ENCODE data around the gene CTDSP1.

The CTDSP1 gene

DNA sequence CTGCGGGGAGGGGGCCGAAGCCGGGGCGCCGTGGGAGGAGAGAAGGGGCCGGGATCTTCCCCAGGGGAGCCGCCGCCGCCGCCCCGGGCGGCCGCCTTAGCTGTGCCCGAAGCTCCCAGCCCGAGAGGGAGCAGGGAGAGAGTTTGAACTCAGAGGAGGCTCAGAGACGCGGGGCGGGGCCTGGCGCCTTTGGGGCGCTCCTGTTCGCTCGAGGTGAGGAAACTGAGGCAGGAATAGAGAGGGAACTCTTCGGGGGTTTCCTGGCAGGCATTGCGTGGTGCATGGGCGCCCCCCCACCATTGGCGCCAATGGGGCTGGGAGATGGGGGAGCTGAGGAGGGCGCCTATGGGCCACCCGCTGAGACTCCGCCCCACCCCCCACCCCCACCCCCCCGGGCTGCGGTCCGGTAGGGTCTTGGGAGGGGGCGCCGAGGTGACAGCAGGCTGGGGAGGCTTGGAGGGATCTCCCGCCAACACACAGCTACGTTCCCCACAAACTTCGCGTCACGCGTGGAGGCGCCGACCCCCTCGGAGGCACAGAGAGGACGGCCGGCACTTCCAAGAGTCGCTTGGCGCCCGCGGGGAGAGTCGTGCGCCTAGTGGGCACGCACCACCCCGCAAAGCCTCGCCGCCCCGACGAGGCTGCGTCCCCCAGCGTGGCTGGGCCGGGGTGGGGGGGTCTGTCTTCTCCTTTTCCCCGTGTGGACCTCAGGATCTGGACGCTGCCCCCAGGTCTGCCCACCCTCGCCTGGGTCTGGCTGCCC is 680 bp downstream of the CTDSP1 start:
- TF ChIP-seq POLR2A (IDR thresholded peaks at IDR 0.05; ENCODE audit: low read depth, low read length): peak; percentile 11; the same call in 1 of the 2 replicates
- FAIRE-seq (no peak), DNase-seq (ENCODE audit: insufficient read length, low spot score) (no peak)

DNA sequence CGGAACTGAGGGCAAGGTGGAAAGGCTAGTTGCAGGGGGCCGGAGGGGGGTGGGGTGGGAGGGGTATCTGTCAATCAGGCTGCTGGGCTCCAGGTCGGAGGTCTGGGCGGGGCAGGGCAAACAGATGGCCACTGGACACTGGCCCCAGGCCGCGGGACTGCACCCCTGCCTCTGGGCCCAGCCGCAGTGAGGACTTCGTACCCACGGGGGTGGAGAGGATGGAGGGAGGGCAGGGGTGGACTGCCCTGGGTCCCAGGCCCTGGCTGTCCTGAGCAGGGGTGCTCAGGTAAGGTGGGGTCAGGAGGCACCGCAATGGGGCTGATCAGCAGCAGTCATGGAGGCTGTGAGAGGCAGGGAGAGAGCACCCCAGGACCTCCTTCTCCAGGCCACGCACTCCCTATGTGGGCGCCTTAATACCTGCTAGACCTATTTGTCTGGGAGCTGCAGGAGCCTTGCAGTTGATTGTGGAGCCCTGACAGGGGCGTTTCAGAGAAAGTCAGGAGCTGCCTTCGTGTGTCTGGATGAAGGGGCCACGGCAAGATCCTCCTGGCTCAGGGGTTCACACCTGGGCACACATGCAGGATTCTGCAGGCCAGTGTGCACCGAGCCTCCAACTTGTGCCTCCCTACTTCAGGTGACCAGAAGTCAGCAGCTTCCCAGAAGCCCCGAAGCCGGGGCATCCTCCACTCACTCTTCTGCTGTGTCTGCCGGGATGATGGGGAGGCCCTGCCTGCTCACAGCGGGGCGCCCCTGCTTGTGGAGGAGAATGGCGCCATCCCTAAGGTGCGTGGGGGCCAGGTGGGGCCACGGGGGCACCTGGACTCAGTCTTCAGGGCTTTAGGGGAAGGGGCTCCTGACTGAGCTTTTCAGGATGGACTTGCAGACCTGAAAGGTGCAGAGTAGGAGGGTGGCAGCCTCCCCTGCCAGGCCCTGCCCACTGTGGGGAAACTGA is 1.5 kb downstream of the CTDSP1 start:
- TF ChIP-seq POLR2A (IDR thresholded peaks at IDR 0.05; ENCODE audit: low read depth, low read length): peak; percentile 3; the same call in 1 of the 2 replicates
- FAIRE-seq (no peak), DNase-seq (ENCODE audit: insufficient read length, low spot score) (no peak)

DNA sequence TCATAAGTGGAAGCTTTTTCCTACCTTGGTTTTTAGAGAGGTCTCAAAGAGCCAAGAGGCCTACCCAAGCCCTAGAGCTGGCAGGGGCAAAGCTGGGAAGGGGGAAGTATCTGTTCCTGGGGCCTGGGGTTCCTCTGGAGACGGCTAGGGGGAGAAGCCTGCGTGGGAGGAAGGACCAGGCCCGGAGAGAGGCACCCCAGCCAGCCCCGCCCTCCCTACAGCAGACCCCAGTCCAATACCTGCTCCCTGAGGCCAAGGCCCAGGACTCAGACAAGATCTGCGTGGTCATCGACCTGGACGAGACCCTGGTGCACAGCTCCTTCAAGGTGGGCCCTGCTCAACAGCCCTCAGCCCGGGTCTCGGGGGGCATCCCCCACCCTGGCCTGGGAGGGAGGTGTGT is 2.2 kb downstream of the CTDSP1 start:
- TF ChIP-seq POLR2A (IDR thresholded peaks at IDR 0.05; ENCODE audit: low read depth, low read length): no peak
- DNase-seq (ENCODE audit: insufficient read length, low spot score): no peak
- FAIRE-seq: no peak

DNA sequence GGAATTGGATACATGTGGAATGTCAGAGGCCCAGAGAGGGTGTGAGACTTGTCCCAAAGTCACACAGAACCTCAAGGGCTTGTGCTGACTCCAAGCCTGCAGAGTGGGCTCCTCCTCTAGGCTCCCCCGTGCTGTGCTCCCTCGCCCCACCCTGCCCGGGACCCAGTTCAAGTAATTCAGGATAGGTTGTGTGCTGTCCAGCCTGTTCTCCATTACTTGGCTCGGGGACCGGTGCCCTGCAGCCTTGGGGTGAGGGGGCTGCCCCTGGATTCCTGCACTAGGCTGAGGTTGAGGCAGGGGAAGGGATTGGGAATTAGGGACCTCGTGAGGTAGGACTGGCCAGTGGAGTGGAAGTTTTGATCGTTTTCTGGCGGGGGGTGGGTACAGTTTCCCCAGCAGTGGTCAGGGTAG is 2.8 kb downstream of the CTDSP1 start:
- no peak for DNase-seq (ENCODE audit: insufficient read length, low spot score)
- TF ChIP-seq POLR2A (IDR thresholded peaks at IDR 0.05; ENCODE audit: low read depth, low read length): no peak
- FAIRE-seq: no peak

DNA sequence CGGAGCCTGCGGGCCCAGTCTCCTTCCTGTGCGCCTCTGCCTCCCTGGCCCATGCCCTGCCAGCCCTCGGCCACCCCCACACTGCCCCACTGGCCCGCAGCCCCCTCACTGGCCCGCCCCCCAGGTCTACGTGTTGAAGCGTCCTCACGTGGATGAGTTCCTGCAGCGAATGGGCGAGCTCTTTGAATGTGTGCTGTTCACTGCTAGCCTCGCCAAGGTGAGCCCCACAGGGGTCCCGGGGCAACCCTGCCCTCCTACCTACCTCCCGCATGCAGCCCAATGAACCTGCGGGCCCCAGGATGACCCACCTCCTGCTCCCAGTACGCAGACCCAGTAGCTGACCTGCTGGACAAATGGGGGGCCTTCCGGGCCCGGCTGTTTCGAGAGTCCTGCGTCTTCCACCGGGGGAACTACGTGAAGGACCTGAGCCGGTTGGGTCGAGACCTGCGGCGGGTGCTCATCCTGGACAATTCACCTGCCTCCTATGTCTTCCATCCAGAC is 3.3 kb downstream of the CTDSP1 start:
- FAIRE-seq (no peak), DNase-seq (ENCODE audit: insufficient read length, low spot score) (no peak)
- no peak for TF ChIP-seq POLR2A (IDR thresholded peaks at IDR 0.05; ENCODE audit: low read depth, low read length)

DNA sequence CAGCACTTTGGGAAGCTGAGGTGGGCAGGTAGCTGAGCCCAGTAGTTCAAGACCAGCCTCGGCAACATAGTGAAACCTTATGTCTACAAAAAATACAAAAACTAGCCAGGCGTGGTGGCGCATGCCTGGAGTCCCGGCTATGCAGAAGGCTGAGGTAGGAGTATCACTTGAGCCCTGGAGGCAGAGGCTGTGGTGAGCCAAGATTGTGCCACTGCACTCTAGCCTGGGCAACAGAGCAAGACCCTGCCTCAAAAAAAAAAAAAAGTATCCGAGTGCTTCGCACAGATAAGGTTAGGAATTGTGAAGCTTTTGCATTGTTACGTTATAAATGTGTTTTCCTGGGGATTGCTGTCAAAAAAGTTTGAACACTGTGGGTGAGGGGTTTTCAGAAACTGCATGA is 4.1 kb downstream of the CTDSP1 start:
- no peak for FAIRE-seq
- TF ChIP-seq POLR2A (IDR thresholded peaks at IDR 0.05; ENCODE audit: low read depth, low read length): no peak
- no peak for DNase-seq (ENCODE audit: insufficient read length, low spot score)

DNA sequence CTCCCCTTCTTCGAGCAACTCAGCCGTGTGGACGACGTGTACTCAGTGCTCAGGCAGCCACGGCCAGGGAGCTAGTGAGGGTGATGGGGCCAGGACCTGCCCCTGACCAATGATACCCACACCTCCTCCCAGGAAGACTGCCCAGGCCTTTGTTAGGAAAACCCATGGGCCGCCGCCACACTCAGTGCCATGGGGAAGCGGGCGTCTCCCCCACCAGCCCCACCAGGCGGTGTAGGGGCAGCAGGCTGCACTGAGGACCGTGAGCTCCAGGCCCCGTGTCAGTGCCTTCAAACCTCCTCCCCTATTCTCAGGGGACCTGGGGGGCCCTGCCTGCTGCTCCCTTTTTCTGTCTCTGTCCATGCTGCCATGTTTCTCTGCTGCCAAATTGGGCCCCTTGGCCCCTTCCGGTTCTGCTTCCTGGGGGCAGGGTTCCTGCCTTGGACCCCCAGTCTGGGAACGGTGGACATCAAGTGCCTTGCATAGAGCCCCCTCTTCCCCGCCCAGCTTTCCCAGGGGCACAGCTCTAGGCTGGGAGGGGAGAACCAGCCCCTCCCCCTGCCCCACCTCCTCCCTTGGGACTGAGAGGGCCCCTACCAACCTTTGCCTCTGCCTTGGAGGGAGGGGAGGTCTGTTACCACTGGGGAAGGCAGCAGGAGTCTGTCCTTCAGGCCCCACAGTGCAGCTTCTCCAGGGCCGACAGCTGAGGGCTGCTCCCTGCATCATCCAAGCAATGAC is 4.8 kb downstream of the CTDSP1 start:
- FAIRE-seq: no peak
- TF ChIP-seq POLR2A (IDR thresholded peaks at IDR 0.05; ENCODE audit: low read depth, low read length): no peak
- DNase-seq (ENCODE audit: insufficient read length, low spot score): no peak

DNA sequence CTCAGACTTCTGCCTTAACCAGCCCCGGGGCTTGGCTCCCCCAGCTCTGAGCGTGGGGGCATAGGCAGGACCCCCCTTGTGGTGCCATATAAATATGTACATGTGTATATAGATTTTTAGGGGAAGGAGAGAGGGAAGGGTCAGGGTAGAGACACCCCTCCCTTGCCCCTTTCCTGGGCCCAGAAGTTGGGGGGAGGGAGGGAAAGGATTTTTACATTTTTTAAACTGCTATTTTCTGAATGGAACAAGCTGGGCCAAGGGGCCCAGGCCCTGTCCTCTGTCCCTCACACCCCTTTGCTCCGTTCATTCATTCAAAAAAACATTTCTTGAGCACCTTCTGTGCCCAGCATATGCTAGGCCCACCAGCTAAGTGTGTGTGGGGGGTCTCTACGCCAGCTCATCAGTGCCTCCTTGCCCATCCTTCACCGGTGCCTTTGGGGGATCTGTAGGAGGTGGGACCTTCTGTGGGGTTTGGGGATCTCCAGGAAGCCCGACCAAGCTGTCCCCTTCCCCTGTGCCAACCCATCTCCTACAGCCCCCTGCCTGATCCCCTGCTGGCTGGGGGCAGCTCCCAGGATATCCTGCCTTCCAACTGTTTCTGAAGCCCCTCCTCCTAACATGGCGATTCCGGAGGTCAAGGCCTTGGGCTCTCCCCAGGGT is 5.5 kb downstream of the CTDSP1 start:
- DNase-seq (ENCODE audit: insufficient read length, low spot score) (no peak), FAIRE-seq (no peak)
- TF ChIP-seq POLR2A (IDR thresholded peaks at IDR 0.05; ENCODE audit: low read depth, low read length): no peak

DNA sequence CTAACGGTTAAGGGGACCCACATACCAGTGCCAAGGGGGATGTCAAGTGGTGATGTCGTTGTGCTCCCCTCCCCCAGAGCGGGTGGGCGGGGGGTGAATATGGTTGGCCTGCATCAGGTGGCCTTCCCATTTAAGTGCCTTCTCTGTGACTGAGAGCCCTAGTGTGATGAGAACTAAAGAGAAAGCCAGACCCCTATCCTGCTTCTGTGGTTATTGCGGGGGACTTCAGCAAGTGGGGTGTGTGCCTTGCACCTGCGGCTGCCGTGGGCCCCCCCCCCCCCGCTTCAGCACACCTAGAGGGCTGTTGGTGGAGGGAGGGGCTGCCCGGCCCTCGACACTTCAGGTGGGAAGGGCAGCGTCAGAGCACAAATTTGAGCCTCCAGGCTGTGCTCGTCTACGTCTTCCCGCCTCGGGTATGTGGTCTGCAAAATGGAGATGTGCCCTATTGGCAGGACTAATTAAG is 6.1 kb downstream of the CTDSP1 start:
- TF ChIP-seq POLR2A (IDR thresholded peaks at IDR 0.05; ENCODE audit: low read depth, low read length): no peak
- no peak for FAIRE-seq
- no peak for DNase-seq (ENCODE audit: insufficient read length, low spot score)

DNA sequence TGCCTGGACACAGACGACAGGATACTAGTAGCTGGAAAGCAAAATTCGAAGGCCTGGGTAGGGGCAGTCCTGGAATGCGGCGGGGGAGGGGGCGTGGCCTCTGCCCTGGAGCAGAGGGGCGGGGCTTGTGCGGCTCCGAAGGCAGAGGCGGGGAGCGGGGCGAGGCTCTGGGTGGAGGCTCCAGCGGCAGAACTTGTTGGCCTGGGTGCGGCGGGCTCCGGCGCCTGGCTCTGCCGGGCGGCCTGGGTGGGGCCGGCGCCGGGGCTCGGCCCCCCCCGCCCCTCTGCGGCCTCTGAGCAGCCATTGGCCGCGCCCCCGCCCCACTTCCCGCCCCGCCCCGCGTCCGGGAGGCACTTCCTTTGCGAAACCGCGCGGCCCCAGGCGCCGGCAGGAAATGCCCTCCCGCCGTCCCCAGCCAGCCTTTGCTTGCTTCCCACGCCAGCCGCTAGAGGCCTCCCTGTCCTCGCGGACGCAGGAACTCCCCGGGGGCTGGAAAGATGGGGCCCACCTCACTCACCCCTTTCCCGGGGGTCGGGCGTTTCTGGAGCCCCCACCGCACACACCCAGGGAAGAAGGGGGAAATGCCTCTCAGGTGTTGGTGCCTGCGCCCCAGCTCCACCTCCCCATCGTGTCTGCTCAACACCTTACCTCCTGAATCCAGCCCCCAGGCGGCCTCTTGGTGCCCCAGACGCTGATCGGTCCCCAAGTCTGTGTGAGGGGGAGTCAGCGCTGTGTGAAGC is 6.7 kb downstream of the CTDSP1 start:
- peak; percentile 95 for DNase-seq (ENCODE audit: insufficient read length, low spot score)
- FAIRE-seq: no peak

DNA sequence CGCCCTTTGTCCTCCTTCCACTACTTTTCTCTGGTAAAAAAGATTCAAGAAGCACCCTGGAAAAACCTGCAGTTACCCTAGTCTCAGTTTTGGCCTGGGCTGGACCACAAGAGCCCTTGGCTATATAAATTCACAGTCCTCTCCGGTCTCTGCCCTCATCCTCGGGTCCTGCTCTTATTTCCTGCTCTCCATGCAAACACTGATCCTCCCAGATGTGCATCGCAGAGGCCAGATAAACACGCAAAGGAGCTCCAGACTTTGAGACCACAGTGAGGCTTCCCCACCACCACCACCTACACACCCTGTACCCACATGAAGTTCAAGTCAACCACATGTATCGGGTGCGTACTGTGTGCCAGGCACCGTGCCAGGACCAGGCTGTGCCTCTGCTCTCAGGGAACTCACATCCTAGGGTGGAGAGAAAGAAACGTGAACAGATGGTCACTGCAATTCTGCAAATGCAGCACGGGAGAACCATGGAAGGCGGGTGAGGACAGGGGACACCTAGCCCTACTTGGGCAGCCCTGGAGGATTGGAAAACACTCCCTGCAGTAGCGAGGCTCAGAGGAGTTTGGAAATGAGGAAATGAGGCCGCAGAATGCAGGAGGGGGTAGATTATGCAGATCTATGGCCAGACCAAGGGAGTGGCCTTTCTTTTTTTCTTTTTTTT is 7.4 kb downstream of the CTDSP1 start:
- DNase-seq (ENCODE audit: insufficient read length, low spot score) (no peak), FAIRE-seq (no peak)
- no peak for TF ChIP-seq POLR2A (IDR thresholded peaks at IDR 0.05; ENCODE audit: low read depth, low read length)

More for the DNA sequence above, 6.7 kb downstream of the CTDSP1 start:
- TF ChIP-seq POLR2A (IDR thresholded peaks at IDR 0.05; ENCODE audit: low read depth, low read length): peak; percentile 30

DNA sequence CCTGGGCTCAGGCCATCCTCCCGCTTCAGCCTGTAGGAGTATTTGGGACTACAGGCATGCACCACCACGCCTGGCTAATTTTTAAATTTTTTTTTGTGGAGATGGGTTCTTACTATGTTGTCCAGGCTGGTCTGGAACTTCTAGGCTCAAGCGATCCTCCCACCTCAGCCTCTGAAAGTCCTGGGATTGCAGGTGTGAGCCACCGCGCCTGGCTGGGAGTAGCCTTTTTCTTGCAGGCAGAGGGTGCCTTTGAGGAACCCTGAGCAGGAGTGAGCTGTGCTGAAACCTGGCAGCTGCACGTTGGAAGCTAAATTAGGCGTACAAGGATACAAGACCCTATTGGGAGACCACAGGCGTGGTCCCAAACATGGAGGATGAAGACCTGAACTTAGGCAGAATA is 8.0 kb downstream of the CTDSP1 start:
- DNase-seq (ENCODE audit: insufficient read length, low spot score) (no peak), FAIRE-seq (no peak)
- TF ChIP-seq POLR2A (IDR thresholded peaks at IDR 0.05; ENCODE audit: low read depth, low read length): no peak

Data from H54 (cell line).